ENCODE results near the gene ZNF552.
"Not testable (repeated sequence)": the region's sequence is repeated elsewhere in the genome, so short reads cannot be mapped to it uniquely, and the experiment has no call there.

DNA sequence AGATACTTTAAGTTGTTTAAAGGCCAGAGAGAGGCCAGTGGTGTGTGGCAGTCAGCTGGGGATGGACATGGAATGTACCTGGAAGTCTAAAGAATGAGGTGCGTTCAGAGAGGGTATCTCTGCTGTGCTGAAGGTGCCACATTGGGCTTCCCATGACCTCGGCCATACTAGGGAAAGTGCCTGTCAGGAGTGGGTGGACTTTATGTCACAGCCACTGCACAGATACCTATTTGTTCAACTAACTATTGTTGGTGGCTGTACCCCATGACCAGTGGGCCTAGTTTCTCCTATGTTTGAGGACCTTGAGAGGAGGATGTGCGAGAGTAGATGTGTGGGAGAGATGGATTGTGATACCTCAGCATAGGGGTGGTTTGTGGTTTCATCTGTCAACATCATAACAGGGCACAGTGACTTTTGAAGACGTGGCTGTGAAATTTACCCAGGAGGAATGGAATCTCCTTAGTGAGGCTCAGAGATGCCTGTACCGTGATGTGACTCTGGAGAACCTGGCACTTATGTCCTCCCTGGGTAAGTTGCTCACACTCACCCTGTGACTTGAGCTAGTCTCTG is 24.0 kb upstream of the ZNF552 start:
- not testable (repeated sequence) for TF ChIP-seq CTCF (conservative IDR thresholded peaks at IDR 0.05 in 1 of 2, IDR thresholded peaks at IDR 0.05 in 1 of 2; ENCODE audit: extremely low read depth in 1 of 2, insufficient read depth in 1 of 2, low read depth in 1 of 2, low read length in 2 of 2); EZH2 (IDR thresholded peaks at IDR 0.05; ENCODE audit: borderline replicate concordance, low read length)
